GM19193 (cell line): ENCODE data around the gene CAB39.

Experiments used
- POLR2A ChIP-seq: IDR thresholded peaks from 4 replicates; pipeline ENCODE4 v1.6.1; 2011; ENCODE audit not compliant: insufficient read depth, insufficient read length; ENCODE audit errors: extremely low read depth

Gene CAB39

GRCh38 chr2:230677201-230677946 lies 35.3 kb upstream of the CAB39 start:
- no peak for TF ChIP-seq POLR2A

DNA sequence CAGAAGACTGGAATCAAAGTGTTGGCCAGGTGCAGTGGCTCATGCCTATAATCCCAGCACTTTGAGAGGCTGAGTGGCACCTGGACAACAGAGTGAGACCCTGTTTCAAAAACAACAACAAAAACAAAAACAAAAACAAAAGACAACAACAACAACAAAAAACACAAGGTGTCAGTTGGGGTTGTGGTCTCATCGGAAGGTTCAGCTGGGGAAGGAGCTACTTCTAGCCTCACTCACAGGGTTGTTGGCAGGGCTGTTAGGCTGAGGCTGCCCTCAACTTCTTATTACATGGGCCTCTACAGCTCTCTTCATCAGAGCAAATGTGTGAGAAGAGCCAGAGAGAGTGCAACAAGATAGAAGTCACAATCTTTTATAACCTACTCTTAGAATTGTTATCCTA lies 34.6 kb upstream of the CAB39 start:
- TF ChIP-seq POLR2A, result no peak

GRCh38 chr2:230678451-230678850 lies 34.2 kb upstream of the CAB39 start:
- no peak for TF ChIP-seq POLR2A

DNA sequence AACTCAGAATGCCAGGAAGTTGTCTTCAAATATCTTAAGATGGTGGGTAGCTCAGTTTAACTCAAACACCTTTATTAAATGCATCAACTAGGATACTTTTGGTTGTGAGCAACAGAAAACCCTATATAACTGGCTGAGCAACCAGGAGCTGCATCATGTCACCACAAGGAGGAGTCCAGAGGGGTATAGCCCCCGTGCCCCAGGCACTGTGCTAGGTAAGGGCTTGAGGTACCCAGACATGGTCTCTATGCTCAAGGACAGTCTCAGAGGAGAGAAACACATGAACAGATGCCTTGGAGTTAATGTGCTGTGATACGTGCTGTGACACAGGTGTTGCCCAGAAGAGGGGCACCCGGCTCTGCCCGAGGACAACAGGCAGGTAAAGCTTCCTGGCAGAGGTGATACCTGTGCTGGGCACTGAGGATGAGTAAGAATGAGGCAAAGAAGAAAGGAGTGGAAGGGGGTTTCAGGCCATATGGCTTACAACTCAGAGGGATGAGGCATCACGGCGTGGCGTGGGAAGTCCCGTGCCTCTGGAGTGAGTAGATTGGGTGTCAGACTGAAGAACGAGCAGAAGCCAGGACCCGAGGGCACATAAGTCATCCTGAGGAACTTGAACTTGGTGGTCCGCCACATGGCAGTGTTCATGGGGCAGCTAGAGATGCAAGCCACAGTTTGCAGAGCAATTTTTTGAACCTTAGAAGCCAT lies 32.0 kb upstream of the CAB39 start:
- no peak for TF ChIP-seq POLR2A

DNA sequence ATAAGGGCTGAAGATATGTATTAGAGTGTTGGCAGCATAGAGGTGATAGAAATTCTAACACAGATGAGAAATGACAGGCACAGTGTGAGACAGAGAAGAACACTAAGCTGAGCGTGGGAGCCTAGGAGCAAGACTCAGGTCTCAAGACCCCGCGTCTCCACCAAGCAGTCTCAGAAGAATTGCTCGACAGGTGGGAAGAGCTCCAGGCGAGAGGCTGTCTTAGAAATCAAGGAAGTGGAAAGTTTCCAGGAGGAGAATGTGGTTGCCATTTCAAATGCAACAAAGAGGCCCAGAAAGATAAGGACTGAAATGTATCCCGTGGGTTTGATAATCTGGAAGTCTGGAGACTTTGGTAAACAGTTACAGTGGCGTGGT lies 31.5 kb upstream of the CAB39 start:
- TF ChIP-seq POLR2A, result no peak

DNA sequence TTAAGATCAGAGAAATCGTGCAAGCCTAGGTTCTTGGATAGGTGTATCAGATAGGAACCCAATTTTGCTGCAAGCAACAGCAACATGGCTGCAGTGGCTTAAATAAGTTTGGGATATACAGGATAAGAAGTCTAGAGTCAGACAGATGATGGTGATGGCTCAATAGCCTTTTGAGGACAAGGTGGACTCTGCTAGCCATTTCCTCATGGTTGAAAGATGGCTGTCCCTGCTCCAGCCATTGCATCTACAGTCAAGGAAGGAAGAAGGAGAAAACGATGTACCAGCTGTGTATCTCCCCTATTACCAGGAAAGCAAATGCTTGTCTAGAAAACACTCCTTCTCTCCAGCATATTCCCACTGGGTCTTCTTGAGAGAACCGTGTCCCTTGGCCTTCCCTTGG lies 30.1 kb upstream of the CAB39 start:
- TF ChIP-seq POLR2A, result no peak

- no peak for TF ChIP-seq POLR2A
Measured at GRCh38 chr2:230684270-230685168, 28.1 kb upstream of the CAB39 start.

- TF ChIP-seq POLR2A, result no peak
Measured at GRCh38 chr2:230685178-230685577, 27.5 kb upstream of the CAB39 start.

GRCh38 chr2:230687498-230687897 lies 25.1 kb upstream of the CAB39 start:
- no peak for TF ChIP-seq POLR2A

DNA sequence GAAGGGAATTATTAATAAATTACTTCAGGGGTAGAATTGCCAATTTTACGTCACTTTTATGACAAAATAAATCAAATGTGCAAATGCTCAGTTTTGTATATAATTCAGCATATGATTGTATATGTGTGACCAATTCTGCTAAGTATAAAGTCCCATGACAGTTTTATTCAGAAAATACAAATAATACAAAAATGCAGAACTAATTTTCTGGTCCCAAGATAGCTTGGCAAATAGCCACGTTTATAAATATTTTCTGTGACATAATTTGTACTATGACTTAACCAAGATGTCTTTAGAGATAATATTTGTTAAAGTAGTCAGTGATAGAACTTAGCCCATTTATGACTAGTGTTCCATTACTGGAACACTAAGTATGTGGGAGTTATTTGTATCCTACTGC lies 24.2 kb upstream of the CAB39 start:
- no peak for TF ChIP-seq POLR2A

- TF ChIP-seq POLR2A, result no peak
Measured at GRCh38 chr2:230690439-230690838, 22.2 kb upstream of the CAB39 start.

GRCh38 chr2:230691005-230691647 lies 21.5 kb upstream of the CAB39 start:
- no peak for TF ChIP-seq POLR2A

DNA sequence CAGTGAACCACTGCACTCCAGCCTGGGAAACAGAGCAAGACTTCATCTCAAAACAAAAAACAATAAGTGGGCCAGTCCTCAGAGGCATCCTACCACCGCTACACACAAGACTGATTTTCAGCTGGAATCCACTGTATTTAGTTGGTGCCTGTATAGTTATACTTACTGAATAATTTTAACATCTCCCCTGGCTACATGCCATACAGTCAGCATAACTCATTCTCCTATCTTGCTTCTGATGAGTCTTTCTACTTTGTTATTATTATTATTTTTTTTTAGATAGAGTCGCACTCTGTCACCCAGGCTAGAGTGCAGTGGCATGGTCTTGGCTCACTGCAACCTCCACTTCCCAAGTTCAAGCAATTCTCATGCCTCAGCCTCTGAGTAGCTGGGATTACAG lies 19.9 kb upstream of the CAB39 start:
- no peak for TF ChIP-seq POLR2A

DNA sequence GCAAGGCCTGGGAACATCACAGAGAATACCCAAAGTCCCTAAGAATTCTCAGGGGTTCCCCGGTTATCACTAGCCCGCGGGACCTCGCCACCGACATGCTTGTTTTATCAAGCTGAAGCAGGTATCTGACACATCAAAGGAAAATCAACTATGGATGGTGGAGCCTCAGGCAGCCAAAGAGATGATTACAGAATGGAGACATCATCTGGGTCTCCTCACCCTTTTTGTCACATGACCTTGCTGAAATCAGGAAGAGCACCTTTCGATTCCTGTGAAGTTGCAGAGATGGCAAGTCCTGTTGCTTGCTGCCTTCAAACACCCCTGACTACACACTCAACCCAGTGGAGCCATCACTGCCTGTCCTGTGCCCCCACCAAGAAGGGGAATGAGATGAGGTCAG lies 19.2 kb upstream of the CAB39 start:
- TF ChIP-seq POLR2A, result no peak

DNA sequence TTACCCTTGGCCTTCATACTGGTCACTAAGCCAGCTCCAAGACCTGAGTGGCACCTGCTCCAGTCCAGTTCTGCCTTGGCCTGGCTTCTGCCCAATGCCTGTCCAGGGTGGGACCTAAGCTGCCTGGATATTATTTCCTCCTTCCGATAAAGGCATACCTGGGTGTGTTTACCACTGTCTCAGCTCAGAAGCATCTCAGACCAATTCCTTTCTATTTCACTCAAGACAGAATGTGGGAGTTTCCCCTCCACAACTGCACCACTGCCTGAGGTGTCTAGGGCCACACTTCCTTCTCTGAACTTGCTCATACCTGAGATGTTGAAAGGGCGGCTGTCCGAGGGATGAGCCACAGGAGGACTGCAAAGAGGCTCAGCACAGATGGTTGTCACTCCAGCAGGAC lies 18.4 kb upstream of the CAB39 start:
- no peak for TF ChIP-seq POLR2A
